ENCODE results near the gene C19orf81. TPM values are rescaled to one million over a fixed set of nuclear protein-coding genes. Genes with fewer than 3 reads are reported as not detected.

Gene C19orf81
- total RNA-seq, 2 experiments from 2014 or later: 1.5 to 3.2 TPM

GRCh38 chr19:50633359-50633758 is 15.9 kb upstream of the C19orf81 start:
- Mint-ChIP-seq H3K4me1 (ENCODE audit: low read depth) (no peaks in the 10 kb centered on the region), H3K9me3 (peaks cover 18% of the 10 kb centered on the region), H3K27me3 (peaks cover 25% of the 10 kb centered on the region), H3K36me3 (ENCODE audit: low read depth) (peaks cover 8% of the 10 kb centered on the region), H3K4me3 (no peak overlapping the region), H3K27ac (no peak overlapping the region)
- CTCF ChIA-PET: no interaction called here
- ATAC-seq (no peak), DNase-seq (no peak)
- no peak for TF ChIP-seq CTCF (IDR thresholded peaks at IDR 0.05)
- intact Hi-C loops (cut with micrococcal nuclease): no loop called here
- POLR2A ChIA-PET: no interaction called here

DNA sequence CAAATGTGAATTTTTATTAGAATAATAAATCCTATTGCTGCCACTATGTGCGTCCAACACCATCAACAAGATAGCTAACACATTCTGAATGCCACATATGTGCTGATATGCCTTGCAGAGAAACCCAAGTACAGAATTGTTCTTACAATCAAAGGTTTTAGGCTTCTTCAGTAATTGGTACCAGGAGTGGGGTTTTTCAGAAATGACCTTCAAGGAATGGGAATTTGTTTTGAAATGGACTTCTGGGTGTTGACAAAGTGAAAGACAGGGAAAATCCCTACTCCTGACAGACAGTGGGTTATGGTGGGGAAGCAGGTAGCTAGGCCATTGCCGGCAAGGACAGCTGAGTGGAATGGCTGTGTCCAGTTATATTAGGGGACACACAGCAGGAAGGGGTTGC is 15.3 kb upstream of the C19orf81 start:
- H3K4me1 Mint-ChIP-seq (ENCODE audit: low read depth): no peaks in the 10 kb centered on the region
- TF ChIP-seq CTCF (IDR thresholded peaks at IDR 0.05): no peak
- CTCF ChIA-PET: no interaction called here
- intact Hi-C loops (cut with micrococcal nuclease): no loop called here
- POLR2A ChIA-PET: no interaction called here
- H3K9me3 Mint-ChIP-seq: peaks cover 18% of the 10 kb centered on the region
- H3K4me3 Mint-ChIP-seq: no peak overlapping the region
- peaks cover 30% of the 10 kb centered on the region for H3K27me3 Mint-ChIP-seq
- H3K36me3 Mint-ChIP-seq (ENCODE audit: low read depth): peaks cover 8% of the 10 kb centered on the region
- no peak overlapping the region for H3K27ac Mint-ChIP-seq
- DNase-seq: no peak
- ATAC-seq: no peak

- intact Hi-C loops (cut with micrococcal nuclease): no loop called here
- TF ChIP-seq CTCF (IDR thresholded peaks at IDR 0.05): no peak
- Mint-ChIP-seq H3K4me1 (ENCODE audit: low read depth) (no peaks in the 10 kb centered on the region), H3K36me3 (ENCODE audit: low read depth) (peaks cover 8% of the 10 kb centered on the region), H3K27me3 (peaks cover 35% of the 10 kb centered on the region), H3K27ac (no peak overlapping the region), H3K4me3 (no peak overlapping the region), H3K9me3 (peaks cover 18% of the 10 kb centered on the region)
- no peak for ATAC-seq
- CTCF ChIA-PET: no interaction called here
- POLR2A ChIA-PET: interaction anchor here (0.6 kb wide), 1 partner anchor 1494 kb away, joined by 3 read pairs; no protein-coding TSS in a partner anchor
- no peak for DNase-seq
Measured at GRCh38 chr19:50636317-50637085, 12.7 kb upstream of the C19orf81 start.

GRCh38 chr19:50638600-50638999 is 10.6 kb upstream of the C19orf81 start:
- H3K4me3 Mint-ChIP-seq: peak overlapping the region; percentile 9
- peaks cover 39% of the 10 kb centered on the region for H3K27me3 Mint-ChIP-seq
- no peak for TF ChIP-seq CTCF (IDR thresholded peaks at IDR 0.05)
- ChIA-PET CTCF (no interaction called here), POLR2A (no interaction called here)
- peaks cover 6% of the 10 kb centered on the region for H3K36me3 Mint-ChIP-seq (ENCODE audit: low read depth)
- H3K9me3 Mint-ChIP-seq: peaks cover 12% of the 10 kb centered on the region
- ATAC-seq (no peak), DNase-seq (no peak)
- no peak overlapping the region for H3K27ac Mint-ChIP-seq
- no peaks in the 10 kb centered on the region for H3K4me1 Mint-ChIP-seq (ENCODE audit: low read depth)
- intact Hi-C loops (cut with micrococcal nuclease): no loop called here

Measured in activated CD8-positive, alpha-beta T cell treated with anti-CD3 and anti-CD28 coated beads for 36 hours (primary cell).